ENCODE data around the gene FXYD4. TPM values are rescaled to one million over a fixed set of nuclear protein-coding genes. Genes with fewer than 3 reads are reported as not detected.
"Not testable (repeated sequence)": the region's sequence is repeated elsewhere in the genome, so short reads cannot be mapped to it uniquely, and the experiment has no call there.

The FXYD4 gene
- total RNA-seq, 3 donors from 2014 or later (not counting 1 experiment from before 2014, with no cell fraction given) = not detected

DNA sequence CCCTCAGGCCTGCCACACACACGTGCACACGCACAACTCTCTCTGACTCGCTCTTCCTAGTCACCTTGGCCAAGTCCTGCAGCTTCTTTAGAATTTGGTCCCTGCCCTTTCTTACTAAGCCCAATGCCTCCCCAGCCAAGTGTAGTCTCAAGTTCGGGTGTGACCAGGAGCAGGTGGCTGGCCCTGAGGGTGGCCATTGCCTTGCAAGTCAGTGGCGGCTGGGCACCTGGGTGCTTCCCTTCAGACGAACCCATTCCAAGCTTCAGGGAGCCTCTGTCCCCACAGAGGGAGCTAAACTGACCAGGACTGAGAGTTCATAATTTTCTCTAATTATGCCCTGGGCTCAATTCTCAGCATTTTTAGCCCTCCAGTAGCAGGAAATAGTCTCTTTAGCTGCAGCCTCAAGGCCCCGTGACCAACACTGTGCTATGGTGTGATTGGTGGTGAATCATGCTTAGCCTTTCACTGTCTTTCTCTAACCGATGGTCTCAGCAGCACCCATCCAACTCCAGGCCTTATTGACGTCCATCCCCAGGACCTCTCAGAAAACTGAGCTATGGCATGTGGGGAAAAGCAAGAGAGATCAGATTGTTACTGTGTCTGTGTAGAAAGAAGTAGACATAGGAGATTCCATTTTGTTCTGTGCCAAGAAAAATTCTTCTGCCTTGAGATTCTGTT lies 34.7 kb upstream of the FXYD4 start:
- no peaks in the 10 kb centered on the region for H3K9me3 ChIP-seq (ENCODE audit: control insufficient read depth, insufficient read depth, low read length)
- DNase-seq = no peak
- Mint-ChIP-seq H3K4me3 (no peak overlapping the region), H3K36me3 (no peaks in the 10 kb centered on the region), H3K27me3 (ENCODE audit: low read depth in 2 of 2) (peaks cover 25 to 27% of the 10 kb centered on the region in 2 donors), H3K4me1 (peaks cover 6 to 17% of the 10 kb centered on the region in 2 donors), H3K27ac (no peak overlapping the region), H3K9me3 (no peaks in the 10 kb centered on the region)
- ATAC-seq = no peak
- 88% methylated on average over 8 of the region's 9 CpGs for WGBS (ENCODE audit: insufficient coverage)
- H3K36me3 ChIP-seq (ENCODE audit: control insufficient read depth, insufficient read depth, low read length) = no peaks in the 10 kb centered on the region
- H3K4me3 ChIP-seq (ENCODE audit: low read length) = no peak overlapping the region
- H3K27ac ChIP-seq (ENCODE audit: low read length) = no peak overlapping the region
- no peak for TF ChIP-seq CTCF (IDR thresholded peaks at IDR 0.05)
- intact Hi-C loops (cut with micrococcal nuclease) = no loop called here
- no peaks in the 10 kb centered on the region for H3K27me3 ChIP-seq (ENCODE audit: control insufficient read depth, insufficient read depth, low read length)
- H3K4me1 ChIP-seq (ENCODE audit: control insufficient read depth, insufficient read depth, low read length) = peaks cover 13% of the 10 kb centered on the region

DNA sequence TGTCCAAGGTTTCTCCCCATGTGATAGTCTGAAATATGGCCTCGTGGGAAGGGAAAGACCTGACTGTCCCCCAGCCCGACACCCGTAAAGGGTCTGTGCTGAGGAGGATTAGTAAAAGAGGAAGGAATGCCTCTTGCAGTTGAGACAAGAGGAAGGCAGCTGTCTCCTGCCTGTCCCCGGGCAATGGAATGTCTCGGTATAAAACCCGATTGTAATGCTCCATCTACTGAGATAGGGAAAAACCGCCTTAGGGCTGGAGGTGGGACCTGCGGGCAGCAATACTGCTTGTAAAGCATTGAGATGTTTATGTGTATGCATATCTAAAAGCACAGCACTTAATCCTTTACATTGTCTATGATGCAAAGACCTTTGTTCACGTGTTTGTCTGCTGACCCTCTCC lies 33.9 kb upstream of the FXYD4 start:
- WGBS (ENCODE audit: insufficient coverage) = 9% methylated on average over 4 of the region's 9 CpGs
- peaks cover 0 to 11% of the 10 kb centered on the region in 2 donors for H3K4me1 Mint-ChIP-seq
- H3K9me3 Mint-ChIP-seq; DNase-seq; H3K27ac ChIP-seq (ENCODE audit: low read length); ATAC-seq; H3K4me1 ChIP-seq (ENCODE audit: control insufficient read depth, insufficient read depth, low read length); H3K9me3 ChIP-seq (ENCODE audit: control insufficient read depth, insufficient read depth, low read length); H3K4me3 Mint-ChIP-seq; H3K27ac Mint-ChIP-seq; H3K27me3 ChIP-seq (ENCODE audit: control insufficient read depth, insufficient read depth, low read length); H3K36me3 ChIP-seq (ENCODE audit: control insufficient read depth, insufficient read depth, low read length); H3K36me3 Mint-ChIP-seq; H3K4me3 ChIP-seq (ENCODE audit: low read length); intact Hi-C loops (cut with micrococcal nuclease): not testable (repeated sequence)
- peaks cover 25 to 27% of the 10 kb centered on the region in 2 donors for H3K27me3 Mint-ChIP-seq (ENCODE audit: low read depth in 2 of 2)

- Histone ChIP-seq H3K4me3 (ENCODE audit: low read length) (no peak overlapping the region), H3K9me3 (ENCODE audit: control insufficient read depth, insufficient read depth, low read length) (no peaks in the 10 kb centered on the region), H3K27ac (ENCODE audit: low read length) (no peak overlapping the region), H3K36me3 (ENCODE audit: control insufficient read depth, insufficient read depth, low read length) (no peaks in the 10 kb centered on the region), H3K27me3 (ENCODE audit: control insufficient read depth, insufficient read depth, low read length) (no peaks in the 10 kb centered on the region), H3K4me1 (ENCODE audit: control insufficient read depth, insufficient read depth, low read length) (no peaks in the 10 kb centered on the region)
- 86% methylated on average over 12 of the region's 12 CpGs for WGBS (ENCODE audit: insufficient coverage)
- peaks cover 25 to 27% of the 10 kb centered on the region in 2 donors for H3K27me3 Mint-ChIP-seq (ENCODE audit: low read depth in 2 of 2)
- H3K9me3 Mint-ChIP-seq = no peaks in the 10 kb centered on the region
- intact Hi-C loops (cut with micrococcal nuclease) = no loop called here
- H3K4me3 Mint-ChIP-seq = no peak overlapping the region
- peaks cover 0 to 6% of the 10 kb centered on the region in 2 donors for H3K4me1 Mint-ChIP-seq
- DNase-seq (no peak), ATAC-seq (no peak)
- H3K36me3 Mint-ChIP-seq = no peaks in the 10 kb centered on the region
- H3K27ac Mint-ChIP-seq = no peak overlapping the region
- TF ChIP-seq CTCF (IDR thresholded peaks at IDR 0.05) = no peak
Measured at GRCh38 chr10:43338117-43338516, 33.3 kb upstream of the FXYD4 start.

DNA sequence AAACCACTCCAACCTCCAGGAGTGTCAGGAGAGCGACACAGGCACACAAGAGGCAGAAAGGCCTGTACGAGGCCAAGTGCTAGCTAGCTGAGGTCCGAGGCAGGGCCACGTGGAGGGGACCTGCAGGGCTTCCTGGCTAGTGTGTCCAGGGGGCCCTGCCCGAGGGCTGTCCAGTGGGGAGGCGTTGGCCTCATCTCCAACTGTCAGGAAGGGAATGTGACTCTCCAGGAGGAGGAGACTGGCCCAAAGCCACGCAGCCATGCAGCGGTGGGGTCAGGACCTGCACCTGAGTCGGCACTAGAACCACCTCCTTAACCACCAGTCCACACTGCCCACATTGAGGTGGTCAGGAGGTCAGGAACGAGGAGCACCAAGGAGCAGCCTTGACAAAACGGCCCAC lies 32.3 kb upstream of the FXYD4 start:
- ATAC-seq = no peak
- TF ChIP-seq CTCF (IDR thresholded peaks at IDR 0.05) = no peak
- H3K9me3 ChIP-seq (ENCODE audit: control insufficient read depth, insufficient read depth, low read length) = no peaks in the 10 kb centered on the region
- peaks cover 0 to 5% of the 10 kb centered on the region in 2 donors for H3K4me1 Mint-ChIP-seq
- H3K36me3 Mint-ChIP-seq = no peaks in the 10 kb centered on the region
- no peak overlapping the region for H3K4me3 Mint-ChIP-seq
- intact Hi-C loops (cut with micrococcal nuclease) = no loop called here
- DNase-seq = no peak
- H3K27me3 Mint-ChIP-seq (ENCODE audit: low read depth in 2 of 2) = peaks cover 25 to 28% of the 10 kb centered on the region in 2 donors
- H3K27ac Mint-ChIP-seq = peak overlapping the region in 1 of 2 donors; percentile 7
- H3K4me1 ChIP-seq (ENCODE audit: control insufficient read depth, insufficient read depth, low read length) = no peaks in the 10 kb centered on the region
- no peaks in the 10 kb centered on the region for H3K36me3 ChIP-seq (ENCODE audit: control insufficient read depth, insufficient read depth, low read length)
- WGBS (ENCODE audit: insufficient coverage) = 72% methylated on average over 9 of the region's 11 CpGs
- H3K27ac ChIP-seq (ENCODE audit: low read length) = no peak overlapping the region
- no peaks in the 10 kb centered on the region for H3K9me3 Mint-ChIP-seq
- H3K27me3 ChIP-seq (ENCODE audit: control insufficient read depth, insufficient read depth, low read length) = no peaks in the 10 kb centered on the region
- no peak overlapping the region for H3K4me3 ChIP-seq (ENCODE audit: low read length)

Measured in natural killer cell (primary cell).